Stimulated activated CD8-positive, alpha-beta memory T cell treated with anti-CD3 and anti-CD28 coated beads, Interleukin-4, amount 100 ng/mL, for 24 hours (primary cell): ENCODE results near the gene IL22.
"Not testable (repeated sequence)": the region's sequence is repeated elsewhere in the genome, so short reads cannot be mapped to it uniquely, and the experiment has no call there.

Source experiments
- DNase-seq: peaks from one replicate; pipeline ENCODE4 v3.0.0-alpha.2; 2020; ENCODE audit warnings: low read depth

Gene IL22

DNA sequence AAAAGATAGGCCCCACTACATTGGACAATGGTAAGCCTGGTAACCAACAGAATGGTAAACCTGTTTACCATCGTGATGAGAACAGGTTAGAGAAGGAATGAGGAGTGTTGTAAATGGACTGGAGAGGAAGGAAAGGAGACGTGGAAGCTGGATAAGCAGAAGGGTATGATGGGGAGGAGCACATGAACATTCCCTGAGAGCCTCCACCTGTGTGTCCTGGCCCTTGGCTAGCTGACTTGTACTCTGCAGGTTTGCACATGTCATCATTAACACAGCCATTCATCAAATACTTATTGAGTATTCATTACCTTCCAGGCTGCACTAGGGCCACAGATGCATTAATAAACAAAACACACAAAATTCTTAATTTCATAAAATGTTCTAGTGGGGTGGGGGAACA lies 23.4 kb downstream of the IL22 start:
- no peak for DNase-seq

DNA sequence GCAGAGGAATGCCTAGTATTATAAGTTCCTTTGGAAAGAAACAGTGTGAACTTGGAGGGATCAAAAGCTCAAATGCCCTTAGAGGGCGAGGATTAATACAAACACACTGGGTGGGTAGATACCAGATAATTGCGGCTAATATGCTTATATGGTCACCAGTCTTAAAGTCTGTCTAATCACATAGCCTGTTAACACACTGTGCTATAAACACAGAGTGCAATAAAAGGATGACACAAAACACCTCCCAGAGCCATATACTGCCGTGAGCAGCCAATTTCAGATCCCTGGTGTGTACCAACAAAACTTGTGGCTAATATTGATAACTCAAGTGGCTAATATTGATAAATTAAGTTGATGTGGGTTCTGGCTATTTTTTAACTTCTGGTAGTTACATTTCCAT lies 26.0 kb downstream of the IL22 start:
- no peak for DNase-seq

DNA sequence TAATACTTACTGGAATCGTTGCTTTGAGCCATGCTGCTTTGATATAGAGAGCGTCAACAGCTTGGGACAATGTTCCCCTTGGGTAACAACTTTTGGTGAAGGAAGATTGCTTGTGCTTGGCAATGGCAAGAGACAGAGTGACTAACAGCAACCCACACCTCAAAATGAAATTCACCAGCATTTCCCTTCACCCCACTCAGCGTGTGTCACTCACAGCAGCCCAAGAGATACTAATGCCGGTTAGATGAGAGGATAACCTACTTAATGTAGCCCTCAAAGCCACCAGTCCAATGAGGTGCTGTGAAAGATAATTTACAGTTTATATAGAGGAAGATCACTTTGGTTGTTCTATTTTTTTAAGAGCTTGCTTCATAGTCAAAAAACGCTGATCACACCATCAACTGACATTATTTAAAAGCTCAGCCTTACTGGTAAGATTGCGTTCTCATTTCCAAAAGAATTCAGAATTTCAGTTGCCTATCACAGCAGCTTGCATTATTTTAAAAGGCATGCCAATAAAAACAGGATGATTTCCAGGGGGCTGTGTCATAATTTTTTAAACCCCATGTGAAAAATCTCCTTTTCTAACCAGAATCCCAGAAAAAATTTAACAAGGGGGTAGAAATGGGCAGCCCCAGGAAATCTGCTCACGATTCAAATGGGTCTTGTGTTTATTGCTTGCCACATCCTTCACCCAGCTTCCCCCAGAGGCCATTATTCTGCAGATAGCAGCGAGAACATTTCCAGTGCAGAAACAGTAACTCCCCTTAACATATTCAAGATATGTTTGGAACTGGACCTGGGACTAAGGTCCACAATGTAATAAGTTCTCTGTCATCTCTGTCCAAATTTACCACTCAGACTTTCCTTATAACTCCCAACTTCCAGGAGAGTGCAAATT lies 27.6 kb downstream of the IL22 start, which contains the start of gene IL26:
IL26 (minus strand) TSS at position 235 of the 901 bp plus-strand sequence; CDS start at position 181, 54 bp downstream.
- DNase-seq: no peak

GRCh38 chr12:68224613-68225285 lies 28.7 kb downstream of the IL22 start:
- no peak for DNase-seq

- peak; percentile 48 for DNase-seq
These were observed 30.2 kb downstream of the IL22 start for GRCh38 chr12:68223067-68223747.

- no peak for DNase-seq
These were observed 31.1 kb downstream of the IL22 start for GRCh38 chr12:68222326-68222725.

DNA sequence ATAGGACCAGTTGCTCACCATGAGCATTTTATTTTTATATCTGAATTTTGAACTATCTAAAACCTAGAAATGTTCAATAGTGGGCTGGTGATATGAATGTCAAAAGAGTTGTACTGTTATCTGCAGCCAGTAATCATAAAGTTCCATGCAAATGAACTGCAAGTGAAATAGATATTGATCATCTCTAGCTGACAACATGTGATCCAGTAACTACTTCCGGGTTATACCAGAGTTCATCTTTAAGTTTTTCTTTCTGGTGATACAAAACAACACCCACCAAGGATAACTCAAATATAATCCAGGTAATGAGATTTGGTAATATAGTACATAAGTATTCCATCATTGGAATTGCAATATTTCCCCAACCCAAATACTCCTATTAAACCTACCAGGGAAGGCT lies 31.9 kb downstream of the IL22 start:
- DNase-seq: no peak

DNA sequence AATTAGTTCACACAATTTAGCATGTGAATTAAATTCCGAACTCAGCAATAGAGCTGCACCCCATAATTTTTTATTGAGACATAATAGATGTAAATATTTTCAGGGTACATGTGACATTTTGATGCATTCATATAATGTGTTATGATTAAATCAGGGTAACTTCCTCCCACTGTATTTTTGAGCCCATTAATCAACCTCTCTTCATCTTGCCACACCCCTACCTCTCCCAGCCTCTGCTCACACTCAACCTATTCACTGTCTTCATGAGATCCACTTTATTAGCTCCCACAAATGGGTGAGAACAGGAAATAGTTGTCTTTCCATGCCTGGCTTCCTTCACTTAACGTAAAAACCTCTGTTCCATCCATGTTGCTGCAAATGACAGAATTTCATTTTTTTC lies 42.5 kb downstream of the IL22 start:
- DNase-seq: no peak

GRCh38 chr12:68209048-68209728 lies 44.2 kb downstream of the IL22 start:
- not testable (repeated sequence) for DNase-seq

GRCh38 chr12:68207276-68207675 lies 46.1 kb downstream of the IL22 start:
- DNase-seq: no peak

DNA sequence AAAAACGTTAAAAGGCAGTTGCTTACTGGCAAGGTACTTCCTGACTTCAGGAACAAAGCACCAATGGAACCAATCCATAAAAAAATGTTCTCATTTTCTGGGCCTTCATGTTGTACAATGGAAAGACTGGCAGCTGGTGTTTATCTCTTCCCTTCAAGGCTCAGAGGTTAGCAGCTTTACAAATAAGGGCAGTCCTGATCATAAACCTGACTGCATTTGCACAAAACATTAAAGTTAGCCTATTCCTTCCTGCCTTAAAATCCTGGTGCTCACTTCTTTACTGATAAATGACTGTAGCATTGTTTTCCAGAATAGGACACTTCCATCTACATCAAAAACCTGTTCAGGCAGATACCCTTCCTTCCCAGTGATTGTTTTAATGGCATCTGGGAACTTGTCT lies 47.0 kb downstream of the IL22 start:
- DNase-seq: no peak

DNA sequence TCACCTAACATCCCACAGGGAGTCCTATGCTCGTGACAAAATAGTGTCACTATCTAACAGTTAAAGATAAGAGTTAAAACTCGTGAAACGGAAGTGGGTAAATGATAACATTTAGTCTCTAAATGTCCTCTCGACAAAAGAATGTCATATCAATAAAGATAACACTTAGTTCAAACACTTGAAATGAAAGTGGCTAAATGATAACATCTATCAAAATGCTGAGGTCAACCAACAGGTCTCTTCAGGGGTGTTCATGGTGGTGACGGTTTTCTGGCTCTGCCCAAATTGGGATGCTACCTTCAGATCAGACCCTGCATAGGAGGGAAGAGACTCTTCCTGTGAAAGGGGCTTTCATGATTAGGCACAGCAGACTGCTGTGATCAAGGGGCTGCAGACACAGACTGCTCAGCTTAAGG lies 49.9 kb downstream of the IL22 start:
- no peak for DNase-seq

DNA sequence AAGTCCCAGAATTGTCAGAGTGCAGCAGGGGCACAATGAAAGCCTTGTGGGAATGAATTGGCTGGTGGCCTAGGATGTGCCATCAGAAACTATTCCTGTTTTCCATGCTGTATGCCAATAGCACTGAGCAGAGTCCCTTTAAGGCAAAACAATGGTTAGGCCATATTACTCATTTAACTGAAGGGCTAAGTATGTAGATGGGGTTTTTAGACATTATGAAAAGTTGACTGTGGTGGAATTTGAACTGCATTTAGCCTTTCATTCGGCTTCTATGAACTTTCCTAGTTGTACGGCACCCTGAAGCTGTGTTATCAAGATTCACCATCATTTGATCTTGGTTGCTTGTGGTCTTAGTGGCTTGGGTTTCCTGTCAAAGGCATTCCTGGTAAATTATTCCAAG lies 52.5 kb downstream of the IL22 start:
- DNase-seq: no peak

- DNase-seq: no peak
These were observed 54.3 kb downstream of the IL22 start for GRCh38 chr12:68199127-68199526.

DNA sequence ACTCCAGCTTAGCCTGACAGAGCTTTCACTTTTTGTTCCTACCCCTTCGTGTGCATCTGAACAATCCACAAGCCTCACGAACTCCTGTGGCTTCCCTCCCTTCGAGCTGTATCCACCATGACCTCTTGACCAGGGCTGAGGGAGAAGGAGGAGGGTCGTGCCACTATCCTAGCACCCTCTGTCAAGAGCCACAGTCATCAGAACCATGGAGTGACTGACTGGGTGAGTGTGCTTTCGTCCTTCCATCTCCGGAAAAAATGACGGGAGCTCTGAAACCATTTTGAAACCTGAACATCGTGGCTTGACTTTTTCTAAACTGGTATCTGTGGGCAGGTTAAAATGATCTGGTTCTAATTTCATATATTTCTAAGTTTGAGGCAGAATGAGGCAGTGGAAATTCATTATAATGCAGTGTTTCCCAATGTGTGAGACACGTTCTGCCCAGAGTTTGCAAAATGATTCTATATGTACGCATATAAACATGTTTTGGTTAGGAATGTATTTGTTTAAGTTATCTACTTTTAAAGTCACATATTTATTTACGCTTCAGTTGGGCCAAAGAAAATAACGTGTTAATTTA lies 54.8 kb downstream of the IL22 start:
- no peak for DNase-seq
